Epithelial cell of proximal tubule (primary cell): ENCODE measurements around the gene ACSS1. TPM values are rescaled to one million over a fixed set of nuclear protein-coding genes. Genes with fewer than 3 reads are reported as not detected.

Experiments used
- DNase-seq: peaks from one replicate; pipeline ENCODE4 v3.0.0-alpha.2; 2011; ENCODE audit warnings: low read depth
- H3K4me3 ChIP-seq: 2 replicates; pipeline ENCODE4 v1.5.1; 2011; ENCODE audit warnings: low read depth, mild to moderate bottlenecking, low read length
- total RNA-seq: library from RNA; depleted of rRNA; stranded (reverse); fragments of >200 nt; gene quantifications from 2 replicates; pipeline ENCODE4 v1.2.3, GENCODE V29; 2015
- TF ChIP-seq, protein P1 (sequence below): conservative IDR thresholded peaks from 2 replicates; pipeline ENCODE4 v1.5.1; 2012; ENCODE audit warnings: low read depth, mild to moderate bottlenecking, low read length

ACSS1 gene
- total RNA-seq, 1 donor from 2014 or later: 3.9 TPM

GRCh38 chr20:25041813-25042530, 16.0 kb downstream of the ACSS1 start:
- no peak overlapping the region for H3K4me3 ChIP-seq
- TF ChIP-seq, protein P1, sequence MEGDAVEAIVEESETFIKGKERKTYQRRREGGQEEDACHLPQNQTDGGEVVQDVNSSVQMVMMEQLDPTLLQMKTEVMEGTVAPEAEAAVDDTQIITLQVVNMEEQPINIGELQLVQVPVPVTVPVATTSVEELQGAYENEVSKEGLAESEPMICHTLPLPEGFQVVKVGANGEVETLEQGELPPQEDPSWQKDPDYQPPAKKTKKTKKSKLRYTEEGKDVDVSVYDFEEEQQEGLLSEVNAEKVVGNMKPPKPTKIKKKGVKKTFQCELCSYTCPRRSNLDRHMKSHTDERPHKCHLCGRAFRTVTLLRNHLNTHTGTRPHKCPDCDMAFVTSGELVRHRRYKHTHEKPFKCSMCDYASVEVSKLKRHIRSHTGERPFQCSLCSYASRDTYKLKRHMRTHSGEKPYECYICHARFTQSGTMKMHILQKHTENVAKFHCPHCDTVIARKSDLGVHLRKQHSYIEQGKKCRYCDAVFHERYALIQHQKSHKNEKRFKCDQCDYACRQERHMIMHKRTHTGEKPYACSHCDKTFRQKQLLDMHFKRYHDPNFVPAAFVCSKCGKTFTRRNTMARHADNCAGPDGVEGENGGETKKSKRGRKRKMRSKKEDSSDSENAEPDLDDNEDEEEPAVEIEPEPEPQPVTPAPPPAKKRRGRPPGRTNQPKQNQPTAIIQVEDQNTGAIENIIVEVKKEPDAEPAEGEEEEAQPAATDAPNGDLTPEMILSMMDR: no peak

GRCh38 chr20:25040438-25040831, 17.5 kb downstream of the ACSS1 start:
- TF ChIP-seq, protein P1: no peak
- DNase-seq: no peak
- H3K4me3 ChIP-seq: no peak overlapping the region

More at GRCh38 chr20:25041813-25042530, 16.0 kb downstream of the ACSS1 start:
- no peak for DNase-seq

DNA sequence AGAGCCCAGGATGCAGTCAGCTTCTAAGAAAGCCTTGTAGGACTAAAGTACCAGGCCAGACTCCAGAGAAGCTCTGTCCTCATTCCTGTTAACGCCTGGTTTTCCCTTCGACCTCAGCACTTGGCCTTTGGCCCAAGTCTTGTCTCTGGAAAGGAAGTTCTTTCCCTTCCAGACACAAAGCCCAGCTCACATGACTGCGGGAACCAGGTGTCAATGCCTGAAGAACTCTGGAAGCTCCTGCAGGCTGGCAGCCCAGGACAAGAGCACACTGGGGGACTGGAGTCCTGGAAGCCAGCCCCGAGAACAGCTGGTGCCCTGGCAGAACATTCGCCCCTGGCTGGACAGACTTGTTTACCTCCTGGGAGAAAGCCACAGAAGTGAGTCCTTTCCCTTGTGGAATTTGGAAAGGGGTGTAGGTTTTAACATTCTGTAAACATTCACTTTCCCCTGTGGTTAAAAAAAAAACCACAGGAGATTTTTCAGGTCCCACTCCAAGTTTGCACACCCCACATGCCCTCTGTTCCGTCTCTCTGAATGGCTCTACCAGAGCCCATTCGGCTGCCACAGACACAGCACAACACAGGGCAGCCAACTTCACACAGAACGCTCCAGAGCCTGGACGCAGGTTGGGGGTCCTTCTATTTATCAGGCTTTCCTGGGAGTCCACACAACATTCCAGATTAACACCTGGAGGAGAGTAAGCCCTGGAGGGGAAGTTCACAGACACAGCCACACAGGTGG, 18.1 kb downstream of the ACSS1 start:
- TF ChIP-seq, protein P1: no peak
- no peak for DNase-seq
- H3K4me3 ChIP-seq: no peak overlapping the region

GRCh38 chr20:25038591-25039015, 19.3 kb downstream of the ACSS1 start:
- no peak for DNase-seq
- no peak overlapping the region for H3K4me3 ChIP-seq
- TF ChIP-seq, protein P1: no peak

- no peak overlapping the region for H3K4me3 ChIP-seq
- no peak for DNase-seq
- TF ChIP-seq, protein P1: no peak
Measured at GRCh38 chr20:25038103-25038410, 19.9 kb downstream of the ACSS1 start.

DNA sequence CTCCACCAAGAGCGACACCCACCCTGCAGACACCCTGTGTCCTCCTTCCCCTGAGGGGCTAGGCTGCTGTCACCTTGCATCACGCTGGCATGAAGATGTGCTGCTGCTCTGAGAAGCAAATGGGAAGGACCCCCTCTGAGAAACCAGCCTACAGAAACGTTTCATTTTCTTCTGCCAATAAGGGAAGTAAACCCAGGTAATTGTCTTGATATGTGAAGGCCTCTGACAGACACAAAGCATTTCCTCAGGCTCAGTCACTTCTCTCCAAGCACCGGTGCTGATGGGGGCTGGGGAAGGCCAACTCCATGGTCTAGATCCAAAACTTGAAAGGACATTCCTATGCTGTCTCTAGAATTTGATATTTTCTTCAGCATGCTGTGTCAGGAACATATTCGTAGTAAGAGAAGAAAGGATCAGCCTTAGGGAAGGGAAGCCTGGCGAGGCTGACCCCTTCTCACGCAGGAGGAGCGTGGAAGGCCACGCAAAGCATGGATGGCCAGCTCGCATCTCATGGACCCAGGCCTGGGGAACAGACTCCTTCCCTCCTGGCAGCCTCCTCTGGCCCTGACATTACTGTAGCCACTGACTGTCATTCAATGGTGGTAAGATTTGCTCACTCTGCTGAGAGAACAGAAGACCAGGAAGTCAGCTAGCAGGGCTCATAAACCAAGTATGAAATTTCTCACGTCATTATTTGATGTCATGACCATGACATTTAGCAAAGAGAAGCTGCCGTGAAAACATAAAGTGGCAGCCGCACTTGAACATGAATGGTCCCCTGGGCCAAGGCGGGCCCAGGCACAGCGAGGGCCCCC, 20.4 kb downstream of the ACSS1 start:
- no peak for DNase-seq
- TF ChIP-seq, protein P1: no peak
- no peak overlapping the region for H3K4me3 ChIP-seq
